Measurements from ENCODE around the gene TSPAN9.

DNA sequence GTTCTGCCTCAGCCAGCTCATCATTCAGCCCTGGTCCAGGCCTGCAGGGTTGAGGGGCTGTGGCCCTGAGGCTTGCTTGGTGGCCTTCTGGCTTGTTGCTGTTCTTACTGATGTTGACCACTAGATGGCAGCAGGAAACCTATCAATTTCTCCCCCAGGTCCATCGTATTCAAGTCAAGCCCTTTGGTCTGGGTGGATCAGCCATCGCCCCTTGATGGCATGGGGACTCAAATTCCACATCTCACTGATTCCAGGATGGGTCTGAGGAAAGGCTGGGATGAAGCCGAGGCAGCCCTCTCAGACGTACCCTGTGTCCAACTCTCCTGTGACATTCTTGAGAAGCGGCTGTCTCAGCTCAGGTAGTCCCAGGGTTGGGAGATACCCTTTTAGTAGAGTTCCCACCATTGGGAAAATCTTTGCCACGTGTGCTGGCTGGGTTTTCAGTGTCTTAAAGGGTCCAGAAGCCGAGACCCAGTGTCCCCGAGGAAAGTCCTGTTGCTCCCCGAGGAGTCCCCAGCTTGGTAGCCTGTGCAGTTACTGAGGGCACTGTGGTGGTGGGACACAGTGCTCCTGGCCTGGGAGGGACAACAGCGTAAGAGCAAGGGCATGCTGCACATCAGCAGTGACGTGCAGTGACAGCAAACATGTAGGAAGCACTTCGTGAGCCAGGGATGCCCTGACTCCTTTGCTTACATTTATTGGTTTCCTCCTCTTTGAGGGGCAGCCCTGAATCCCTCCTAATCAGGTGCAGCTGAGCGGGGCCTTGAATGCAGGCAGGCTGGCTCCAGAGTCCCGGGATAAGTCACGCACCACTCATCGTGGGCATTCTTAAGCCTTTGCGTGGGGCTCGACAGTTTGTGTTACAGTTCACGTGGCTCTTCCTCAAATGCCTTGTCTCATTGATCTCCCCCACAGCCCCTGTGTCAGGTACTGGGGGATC, 58.6 kb downstream of the TSPAN9 start:
- TF ChIP-seq, protein P1, sequence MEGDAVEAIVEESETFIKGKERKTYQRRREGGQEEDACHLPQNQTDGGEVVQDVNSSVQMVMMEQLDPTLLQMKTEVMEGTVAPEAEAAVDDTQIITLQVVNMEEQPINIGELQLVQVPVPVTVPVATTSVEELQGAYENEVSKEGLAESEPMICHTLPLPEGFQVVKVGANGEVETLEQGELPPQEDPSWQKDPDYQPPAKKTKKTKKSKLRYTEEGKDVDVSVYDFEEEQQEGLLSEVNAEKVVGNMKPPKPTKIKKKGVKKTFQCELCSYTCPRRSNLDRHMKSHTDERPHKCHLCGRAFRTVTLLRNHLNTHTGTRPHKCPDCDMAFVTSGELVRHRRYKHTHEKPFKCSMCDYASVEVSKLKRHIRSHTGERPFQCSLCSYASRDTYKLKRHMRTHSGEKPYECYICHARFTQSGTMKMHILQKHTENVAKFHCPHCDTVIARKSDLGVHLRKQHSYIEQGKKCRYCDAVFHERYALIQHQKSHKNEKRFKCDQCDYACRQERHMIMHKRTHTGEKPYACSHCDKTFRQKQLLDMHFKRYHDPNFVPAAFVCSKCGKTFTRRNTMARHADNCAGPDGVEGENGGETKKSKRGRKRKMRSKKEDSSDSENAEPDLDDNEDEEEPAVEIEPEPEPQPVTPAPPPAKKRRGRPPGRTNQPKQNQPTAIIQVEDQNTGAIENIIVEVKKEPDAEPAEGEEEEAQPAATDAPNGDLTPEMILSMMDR (IDR thresholded peaks at IDR 0.05): peak; percentile 66 to 85 (median 80)
- no peak for TF ChIP-seq POLR2A (IDR thresholded peaks at IDR 0.05)

All from testis (tissue), 2 donors.